HepG2 (cell line): Measurements from ENCODE around the gene GNG3.
"Not testable (repeated sequence)": the region's sequence is repeated elsewhere in the genome, so short reads cannot be mapped to it uniquely, and the experiment has no call there.

Experiments used
- POLR2AphosphoS5 ChIP-seq: IDR thresholded peaks from 2 replicates; pipeline ENCODE4 v1.6.1; 2012; ENCODE audit warnings: low read depth, low read length
- RAD21 ChIP-seq: fragments of 450-650 bp; formaldehyde crosslinking; IDR thresholded peaks from 2 replicates; pipeline ENCODE4 v1.5.0; 2020; ENCODE audit warnings: mild to moderate bottlenecking
- ZNF670 ChIP-seq: sonication (generic); formaldehyde crosslinking; IDR thresholded peaks from 2 replicates; pipeline ENCODE4 v1.8.0; 2022; ENCODE audit warnings: mild to moderate bottlenecking, missing genetic modification reagents, borderline replicate concordance
- TF ChIP-seq, protein P1 (sequence below): IDR thresholded peaks from 2 replicates; pipeline ENCODE4 v1.6.1; 2016; ENCODE audit warnings: mild to moderate bottlenecking
- TF ChIP-seq, protein P2 (sequence below): sonication (generic); formaldehyde crosslinking; IDR thresholded peaks from 2 replicates; pipeline ENCODE4 v1.4.0; 2020; ENCODE audit warnings: missing genetic modification reagents
- TF ChIP-seq, protein P3 (sequence below): sonication (generic); formaldehyde crosslinking; IDR thresholded peaks from 2 replicates; pipeline ENCODE4 v1.5.0; 2020; ENCODE audit warnings: missing genetic modification reagents

DNA sequence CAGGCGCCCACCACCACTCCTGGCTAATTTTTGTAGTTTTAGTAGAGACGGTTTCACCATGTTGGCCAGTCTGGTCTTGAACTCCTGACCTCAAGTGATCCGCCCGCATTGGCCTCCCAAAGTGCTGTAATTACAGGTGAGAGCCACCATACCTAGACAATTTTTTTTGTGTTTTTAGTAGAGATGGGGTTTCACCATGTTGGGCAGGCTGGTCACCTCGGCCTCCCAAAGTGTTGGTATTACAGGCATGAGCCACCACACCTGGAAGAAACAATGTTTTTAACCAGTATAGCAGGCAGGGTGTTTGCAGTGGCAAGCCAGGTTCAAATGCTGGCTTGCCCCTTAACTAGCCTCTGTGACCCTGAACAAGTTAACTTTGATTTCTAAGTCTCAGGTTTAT is 42.5 kb downstream of the GNG3 start:
- TF ChIP-seq, protein P1, sequence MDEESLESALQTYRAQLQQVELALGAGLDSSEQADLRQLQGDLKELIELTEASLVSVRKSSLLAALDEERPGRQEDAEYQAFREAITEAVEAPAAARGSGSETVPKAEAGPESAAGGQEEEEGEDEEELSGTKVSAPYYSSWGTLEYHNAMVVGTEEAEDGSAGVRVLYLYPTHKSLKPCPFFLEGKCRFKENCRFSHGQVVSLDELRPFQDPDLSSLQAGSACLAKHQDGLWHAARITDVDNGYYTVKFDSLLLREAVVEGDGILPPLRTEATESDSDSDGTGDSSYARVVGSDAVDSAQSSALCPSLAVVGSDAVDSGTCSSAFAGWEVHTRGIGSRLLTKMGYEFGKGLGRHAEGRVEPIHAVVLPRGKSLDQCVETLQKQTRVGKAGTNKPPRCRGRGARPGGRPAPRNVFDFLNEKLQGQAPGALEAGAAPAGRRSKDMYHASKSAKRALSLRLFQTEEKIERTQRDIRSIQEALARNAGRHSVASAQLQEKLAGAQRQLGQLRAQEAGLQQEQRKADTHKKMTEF (CRISPR knock-in tag) = not testable (repeated sequence)
- TF ChIP-seq, protein P2, sequence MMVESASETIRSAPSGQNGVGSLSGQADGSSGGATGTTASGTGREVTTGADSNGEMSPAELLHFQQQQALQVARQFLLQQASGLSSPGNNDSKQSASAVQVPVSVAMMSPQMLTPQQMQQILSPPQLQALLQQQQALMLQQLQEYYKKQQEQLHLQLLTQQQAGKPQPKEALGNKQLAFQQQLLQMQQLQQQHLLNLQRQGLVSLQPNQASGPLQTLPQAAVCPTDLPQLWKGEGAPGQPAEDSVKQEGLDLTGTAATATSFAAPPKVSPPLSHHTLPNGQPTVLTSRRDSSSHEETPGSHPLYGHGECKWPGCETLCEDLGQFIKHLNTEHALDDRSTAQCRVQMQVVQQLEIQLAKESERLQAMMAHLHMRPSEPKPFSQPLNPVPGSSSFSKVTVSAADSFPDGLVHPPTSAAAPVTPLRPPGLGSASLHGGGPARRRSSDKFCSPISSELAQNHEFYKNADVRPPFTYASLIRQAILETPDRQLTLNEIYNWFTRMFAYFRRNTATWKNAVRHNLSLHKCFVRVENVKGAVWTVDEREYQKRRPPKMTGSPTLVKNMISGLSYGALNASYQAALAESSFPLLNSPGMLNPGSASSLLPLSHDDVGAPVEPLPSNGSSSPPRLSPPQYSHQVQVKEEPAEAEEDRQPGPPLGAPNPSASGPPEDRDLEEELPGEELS (CRISPR knock-in tag) = not testable (repeated sequence)
- TF ChIP-seq RAD21 (CRISPR knock-in tag); POLR2AphosphoS5; ZNF670: not testable (repeated sequence)
- TF ChIP-seq, protein P3, sequence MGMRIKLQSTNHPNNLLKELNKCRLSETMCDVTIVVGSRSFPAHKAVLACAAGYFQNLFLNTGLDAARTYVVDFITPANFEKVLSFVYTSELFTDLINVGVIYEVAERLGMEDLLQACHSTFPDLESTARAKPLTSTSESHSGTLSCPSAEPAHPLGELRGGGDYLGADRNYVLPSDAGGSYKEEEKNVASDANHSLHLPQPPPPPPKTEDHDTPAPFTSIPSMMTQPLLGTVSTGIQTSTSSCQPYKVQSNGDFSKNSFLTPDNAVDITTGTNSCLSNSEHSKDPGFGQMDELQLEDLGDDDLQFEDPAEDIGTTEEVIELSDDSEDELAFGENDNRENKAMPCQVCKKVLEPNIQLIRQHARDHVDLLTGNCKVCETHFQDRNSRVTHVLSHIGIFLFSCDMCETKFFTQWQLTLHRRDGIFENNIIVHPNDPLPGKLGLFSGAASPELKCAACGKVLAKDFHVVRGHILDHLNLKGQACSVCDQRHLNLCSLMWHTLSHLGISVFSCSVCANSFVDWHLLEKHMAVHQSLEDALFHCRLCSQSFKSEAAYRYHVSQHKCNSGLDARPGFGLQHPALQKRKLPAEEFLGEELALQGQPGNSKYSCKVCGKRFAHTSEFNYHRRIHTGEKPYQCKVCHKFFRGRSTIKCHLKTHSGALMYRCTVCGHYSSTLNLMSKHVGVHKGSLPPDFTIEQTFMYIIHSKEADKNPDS (CRISPR knock-in tag) = not testable (repeated sequence)
